GM19463 (cell line): ENCODE results near the gene GBF1.
"Not testable (repeated sequence)": the region's sequence is repeated elsewhere in the genome, so short reads cannot be mapped to it uniquely, and the experiment has no call there.

Experiments used
- ATAC-seq: cut with Tn5 transposase; IDR thresholded peaks from one replicate; pipeline ENCODE4 v1.9.1; 2021; ENCODE audit warnings: mild to moderate bottlenecking, moderate library complexity; ENCODE audit not compliant: unreplicated experiment

Gene GBF1

GRCh38 chr10:102301332-102301731 lies 56.0 kb downstream of the GBF1 start:
- ATAC-seq = not testable (repeated sequence)

GRCh38 chr10:102302611-102303010 lies 57.3 kb downstream of the GBF1 start:
- no peak for ATAC-seq

GRCh38 chr10:102306006-102306405 lies 60.7 kb downstream of the GBF1 start:
- ATAC-seq = no peak

GRCh38 chr10:102306710-102307109 lies 61.4 kb downstream of the GBF1 start:
- no peak for ATAC-seq

- not testable (repeated sequence) for ATAC-seq
Measured at GRCh38 chr10:102308318-102308717, 63.0 kb downstream of the GBF1 start.

- no peak for ATAC-seq
Measured at GRCh38 chr10:102309236-102309635, 63.9 kb downstream of the GBF1 start.

GRCh38 chr10:102309916-102310315 lies 64.6 kb downstream of the GBF1 start:
- ATAC-seq = no peak

GRCh38 chr10:102310361-102311024 lies 65.2 kb downstream of the GBF1 start:
- ATAC-seq = no peak

GRCh38 chr10:102311025-102311420 lies 65.7 kb downstream of the GBF1 start:
- ATAC-seq = no peak

GRCh38 chr10:102312683-102313082 lies 67.4 kb downstream of the GBF1 start:
- no peak for ATAC-seq

GRCh38 chr10:102313221-102313896 lies 68.0 kb downstream of the GBF1 start:
- ATAC-seq = no peak

GRCh38 chr10:102314801-102315200 lies 69.5 kb downstream of the GBF1 start:
- ATAC-seq = no peak

- no peak for ATAC-seq
Measured at GRCh38 chr10:102316421-102316820, 71.1 kb downstream of the GBF1 start.

- ATAC-seq = no peak
Measured at GRCh38 chr10:102322914-102323313, 77.6 kb downstream of the GBF1 start.

- ATAC-seq = no peak
Measured at GRCh38 chr10:102324061-102324460, 78.7 kb downstream of the GBF1 start.

- ATAC-seq = no peak
Measured at GRCh38 chr10:102326031-102326430, 80.7 kb downstream of the GBF1 start.

GRCh38 chr10:102327002-102327401 lies 81.7 kb downstream of the GBF1 start:
- ATAC-seq = no peak

- no peak for ATAC-seq
Measured at GRCh38 chr10:102327641-102328040, 82.3 kb downstream of the GBF1 start.

- no peak for ATAC-seq
Measured at GRCh38 chr10:102332772-102333171, 87.4 kb downstream of the GBF1 start.

- no peak for ATAC-seq
Measured at GRCh38 chr10:102334101-102334500, 88.8 kb downstream of the GBF1 start.

- no peak for ATAC-seq
Measured at GRCh38 chr10:102335184-102335583, 89.9 kb downstream of the GBF1 start.

- no peak for ATAC-seq
Measured at GRCh38 chr10:102341038-102341688, 95.8 kb downstream of the GBF1 start.
